HL-60 (cell line): ENCODE data around the gene RERG.

ENCODE experiments used
- DNase-seq, 2 experiments: peaks; one replicate each; pipeline ENCODE4 v3.0.0-alpha.2; 2010 to 2020; ENCODE audit warnings: low read depth in 1 of 2, low spot score in 1 of 2
- H3K27ac ChIP-seq: fragments of 250-450 bp; sonication (Bioruptor Pico); replicated peaks from 2 replicates; pipeline ENCODE4 v1.5.1; 2020; ENCODE audit warnings: mild to moderate bottlenecking, moderate library complexity
- H3K27me3 ChIP-seq: fragments of 250-450 bp; sonication (Bioruptor Pico); 2 replicates; pipeline ENCODE4 v1.5.1; 2021; ENCODE audit warnings: mild to moderate bottlenecking, moderate library complexity; ENCODE audit not compliant: insufficient read depth, poor library complexity, severe bottlenecking
- H3K4me3 ChIP-seq: replicated peaks from 2 replicates; pipeline ENCODE4 v1.5.1; 2011; ENCODE audit warnings: mild to moderate bottlenecking, control low read depth, low read length; ENCODE audit not compliant: insufficient read depth
- CTCF ChIP-seq: IDR thresholded peaks from one replicate; pipeline ENCODE4 v1.5.1; 2011; ENCODE audit warnings: low read length, control low read depth, inconsistent platforms; ENCODE audit not compliant: insufficient read depth
- GABPA ChIP-seq: IDR thresholded peaks from 2 replicates; pipeline ENCODE4 v1.6.1; 2012; ENCODE audit warnings: low read depth
- POLR2AphosphoS5 ChIP-seq: IDR thresholded peaks from 2 replicates; pipeline ENCODE4 v1.6.1; 2012; ENCODE audit warnings: low read depth
- REST ChIP-seq: IDR thresholded peaks from 2 replicates; pipeline ENCODE4 v1.6.1; 2012; ENCODE audit warnings: low read depth; ENCODE audit not compliant: insufficient replicate concordance
- SPI1 ChIP-seq: IDR thresholded peaks from 2 replicates; pipeline ENCODE4 v1.6.1; 2012; ENCODE audit warnings: low read depth, mild to moderate bottlenecking, borderline replicate concordance

Gene RERG

GRCh38 chr12:15163030-15163976 lies 57.9 kb downstream of the RERG start:
- Histone ChIP-seq H3K4me3 (no peak overlapping the region), H3K27ac (no peak overlapping the region), H3K27me3 (no peaks in the 10 kb centered on the region)
- TF ChIP-seq CTCF (no peak), REST (peak; percentile 22)
- DNase-seq: no peak

- Histone ChIP-seq H3K4me3 (no peak overlapping the region), H3K27ac (no peak overlapping the region), H3K27me3 (peaks cover 4% of the 10 kb centered on the region)
- DNase-seq: no peak
- TF ChIP-seq GABPA (no peak), CTCF (no peak)
Measured at GRCh38 chr12:15158083-15158482, 63.1 kb downstream of the RERG start.

GRCh38 chr12:15157269-15157671 lies 63.9 kb downstream of the RERG start:
- H3K4me3 ChIP-seq: no peak overlapping the region
- peaks cover 7% of the 10 kb centered on the region for H3K27me3 ChIP-seq
- TF ChIP-seq SPI1 (no peak), REST (no peak), CTCF (no peak), POLR2AphosphoS5 (no peak), GABPA (no peak)
- no peak overlapping the region for H3K27ac ChIP-seq
- DNase-seq: no peak

GRCh38 chr12:15155271-15155670 lies 65.9 kb downstream of the RERG start:
- no peak for TF ChIP-seq POLR2AphosphoS5
- TF ChIP-seq SPI1: no peak
- no peak for TF ChIP-seq CTCF
- no peak for TF ChIP-seq REST
- TF ChIP-seq GABPA: no peak
- Histone ChIP-seq H3K4me3 (no peak overlapping the region), H3K27me3 (peaks cover 9% of the 10 kb centered on the region), H3K27ac (no peak overlapping the region)
- DNase-seq: no peak
